NCI-H2227 treated with DMSO at 0.1 percent for 48 hours (cell line): ENCODE results near the gene DVL1.
"Not testable (repeated sequence)": the region's sequence is repeated elsewhere in the genome, so short reads cannot be mapped to it uniquely, and the experiment has no call there.

Experiments used
- DNase-seq: peaks from one replicate; lab custom pipeline; 2025; lab: John Stamatoyannopoulos, UW

The DVL1 gene

GRCh38 chr1:1324524-1325287 is 24.5 kb downstream of the DVL1 start, which contains the start of the genes CPTP and INTS11:
CPTP (plus strand) TSS chr1:1324802; CDS start chr1:1326911, 2,109 bp downstream.
INTS11 (minus strand) TSS chr1:1324660; CDS start chr1:1324608, 52 bp downstream.
- DNase-seq: peak; percentile 87

- no peak for DNase-seq
Measured at GRCh38 chr1:1324084-1324523, 25.1 kb downstream of the DVL1 start.

GRCh38 chr1:1322952-1323351 is 26.3 kb downstream of the DVL1 start:
- DNase-seq: no peak

GRCh38 chr1:1322418-1322817 is 26.8 kb downstream of the DVL1 start:
- no peak for DNase-seq

GRCh38 chr1:1321477-1321876 is 27.7 kb downstream of the DVL1 start:
- DNase-seq: no peak

- no peak for DNase-seq
Measured at GRCh38 chr1:1320666-1321448, 28.4 kb downstream of the DVL1 start.

GRCh38 chr1:1319646-1319941 is 29.6 kb downstream of the DVL1 start:
- no peak for DNase-seq

- DNase-seq: no peak
Measured at GRCh38 chr1:1318777-1319645, 30.2 kb downstream of the DVL1 start.

GRCh38 chr1:1318131-1318652 is 31.0 kb downstream of the DVL1 start:
- DNase-seq: no peak

GRCh38 chr1:1317420-1317819 is 31.8 kb downstream of the DVL1 start:
- no peak for DNase-seq

- not testable (repeated sequence) for DNase-seq
Measured at GRCh38 chr1:1316199-1316598, 33.0 kb downstream of the DVL1 start.

- peak; percentile 67 for DNase-seq
Measured at GRCh38 chr1:1315435-1315954, 33.7 kb downstream of the DVL1 start.

- no peak for DNase-seq
Measured at GRCh38 chr1:1314678-1315335, 34.4 kb downstream of the DVL1 start.

GRCh38 chr1:1314237-1314586 is 35.0 kb downstream of the DVL1 start:
- DNase-seq: no peak

GRCh38 chr1:1313500-1314236 is 35.5 kb downstream of the DVL1 start:
- DNase-seq: no peak

GRCh38 chr1:1312450-1313314 is 36.5 kb downstream of the DVL1 start:
- no peak for DNase-seq

- DNase-seq: no peak
Measured at GRCh38 chr1:1311107-1312104, 37.8 kb downstream of the DVL1 start.

- no peak for DNase-seq
Measured at GRCh38 chr1:1310476-1311053, 38.7 kb downstream of the DVL1 start.
